Astrocyte (in vitro differentiated cells and primary cell): ENCODE results near the gene ZNF438. TPM values are rescaled to one million over a fixed set of nuclear protein-coding genes. Genes with fewer than 3 reads are reported as not detected.

ENCODE experiments used
- DNase-seq: peaks from one replicate; pipeline ENCODE4 v3.0.0-alpha.2; 2010; ENCODE audit warnings: low read depth
- FAIRE-seq: peaks from 2 replicates; lab custom pipeline; 2011; peaks lifted over from hg19 to GRCh38; lab: Jason Lieb, UNC
- H2AFZ ChIP-seq: 2 replicates; pipeline ENCODE4 v1.6.0; 2012; ENCODE audit warnings: low read depth, low read length, inconsistent platforms
- H3K27ac ChIP-seq: 2 replicates; pipeline ENCODE4 v1.5.1; 2011; ENCODE audit warnings: low read depth, low read length, inconsistent platforms
- H3K27me3 ChIP-seq: 2 replicates; pipeline ENCODE4 v1.6.0; 2011; ENCODE audit warnings: low read length, inconsistent platforms; ENCODE audit not compliant: insufficient read depth
- H3K36me3 ChIP-seq: 2 replicates; pipeline ENCODE4 v1.5.1; 2011; ENCODE audit warnings: low read length, inconsistent platforms; ENCODE audit not compliant: insufficient read depth
- H3K4me1 ChIP-seq: 2 replicates; pipeline ENCODE4 v1.5.1; 2011; ENCODE audit warnings: low read length, inconsistent platforms; ENCODE audit not compliant: insufficient read depth
- H3K4me2 ChIP-seq: 2 replicates; pipeline ENCODE4 v1.6.0; 2012; ENCODE audit warnings: low read length, inconsistent platforms
- H3K4me3 ChIP-seq: 2 replicates; pipeline ENCODE4 v1.5.1; 2011; ENCODE audit warnings: low read depth, mild to moderate bottlenecking, low read length, inconsistent platforms; ENCODE audit not compliant: insufficient read depth
- H3K79me2 ChIP-seq: 2 replicates; pipeline ENCODE4 v1.6.0; 2012; ENCODE audit warnings: mild to moderate bottlenecking, low read length, inconsistent platforms; ENCODE audit not compliant: insufficient read depth
- H3K9ac ChIP-seq: 2 replicates; pipeline ENCODE4 v1.6.0; 2012; ENCODE audit warnings: mild to moderate bottlenecking, low read length, inconsistent platforms
- H3K9me3 ChIP-seq: 2 replicates; pipeline ENCODE4 v1.5.1; 2012; ENCODE audit warnings: low read depth, mild to moderate bottlenecking, low read length, inconsistent platforms; ENCODE audit not compliant: insufficient read depth
- H4K20me1 ChIP-seq: 2 replicates; pipeline ENCODE4 v1.6.0; 2012; ENCODE audit warnings: low read length, inconsistent platforms; ENCODE audit not compliant: insufficient read depth
- H3K27ac Mint-ChIP-seq: one replicate; pipeline ENCODE4 v1.8.0; 2021; ENCODE audit warnings: mild to moderate bottlenecking, mixed read lengths; ENCODE audit not compliant: unreplicated experiment
- H3K27me3 Mint-ChIP-seq: one replicate; pipeline ENCODE4 v1.8.0; 2021; ENCODE audit warnings: low read depth, mixed read lengths; ENCODE audit not compliant: unreplicated experiment
- H3K36me3 Mint-ChIP-seq: one replicate; pipeline ENCODE4 v1.8.0; 2021; ENCODE audit warnings: low read depth, mixed read lengths; ENCODE audit not compliant: unreplicated experiment
- H3K4me1 Mint-ChIP-seq: one replicate; pipeline ENCODE4 v1.8.0; 2021; ENCODE audit warnings: low read depth, mixed read lengths; ENCODE audit not compliant: unreplicated experiment
- H3K4me3 Mint-ChIP-seq: one replicate; pipeline ENCODE4 v1.8.0; 2021; ENCODE audit warnings: mild to moderate bottlenecking, moderate library complexity, mixed read lengths; ENCODE audit not compliant: unreplicated experiment
- H3K9me3 Mint-ChIP-seq: one replicate; pipeline ENCODE4 v1.8.0; 2021; ENCODE audit warnings: mild to moderate bottlenecking, mixed read lengths; ENCODE audit not compliant: unreplicated experiment
- EZH2 ChIP-seq: IDR thresholded peaks from 2 replicates; pipeline ENCODE4 v1.6.1; 2012; ENCODE audit warnings: mild to moderate bottlenecking, low read length, inconsistent platforms; ENCODE audit not compliant: insufficient read depth
- total RNA-seq: library from RNA; stranded (reverse); gene quantifications from 2 replicates; pipeline ENCODE4 v1.2.1, GENCODE V29; 2021
- TF ChIP-seq, protein P1 (sequence below): IDR thresholded peaks from 2 replicates; pipeline ENCODE4 v1.5.1; 2011; ENCODE audit warnings: low read depth, mild to moderate bottlenecking, inconsistent platforms, low read length, moderate library complexity; ENCODE audit not compliant: insufficient read depth

The ZNF438 gene
- total RNA-seq, 1 donor from 2014 or later, result 2.2 TPM

DNA sequence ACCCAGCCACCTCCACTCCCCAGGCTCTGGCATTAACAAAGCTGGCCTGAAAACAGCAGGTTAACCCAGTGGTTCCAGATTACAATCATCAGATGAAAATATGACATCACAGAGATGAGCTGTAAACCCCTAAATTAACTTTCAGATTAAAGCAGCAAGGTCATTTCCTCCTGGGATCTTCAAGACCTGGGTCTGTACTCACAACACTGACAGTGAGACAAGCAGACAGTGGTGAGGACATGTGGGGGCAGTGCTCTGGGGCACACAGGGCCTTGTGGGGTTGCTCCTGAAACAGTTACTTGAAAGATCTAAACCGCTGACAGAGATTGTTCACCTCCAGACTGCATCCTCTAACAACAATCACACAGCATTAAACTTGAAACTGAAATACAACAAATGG, 134.1 kb downstream of the ZNF438 start:
- no peak for DNase-seq
- no peak overlapping the region for H3K4me3 Mint-ChIP-seq
- peaks cover 8% of the 10 kb centered on the region for H3K36me3 Mint-ChIP-seq
- H3K27me3 Mint-ChIP-seq, result no peaks in the 10 kb centered on the region
- Histone ChIP-seq H3K9me3 (no peaks in the 10 kb centered on the region), H3K4me3 (no peak overlapping the region), H4K20me1 (no peaks in the 10 kb centered on the region), H3K4me1 (no peaks in the 10 kb centered on the region), H3K9ac (no peak overlapping the region), H3K4me2 (no peak overlapping the region), H3K27me3 (no peaks in the 10 kb centered on the region), H3K36me3 (peaks cover 3% of the 10 kb centered on the region), H3K79me2 (no peaks in the 10 kb centered on the region), H3K27ac (no peak overlapping the region), H2AFZ (no peak overlapping the region)
- no peak for FAIRE-seq
- H3K4me1 Mint-ChIP-seq, result no peaks in the 10 kb centered on the region
- H3K9me3 Mint-ChIP-seq, result no peaks in the 10 kb centered on the region
- TF ChIP-seq EZH2, result no peak
- TF ChIP-seq, protein P1, sequence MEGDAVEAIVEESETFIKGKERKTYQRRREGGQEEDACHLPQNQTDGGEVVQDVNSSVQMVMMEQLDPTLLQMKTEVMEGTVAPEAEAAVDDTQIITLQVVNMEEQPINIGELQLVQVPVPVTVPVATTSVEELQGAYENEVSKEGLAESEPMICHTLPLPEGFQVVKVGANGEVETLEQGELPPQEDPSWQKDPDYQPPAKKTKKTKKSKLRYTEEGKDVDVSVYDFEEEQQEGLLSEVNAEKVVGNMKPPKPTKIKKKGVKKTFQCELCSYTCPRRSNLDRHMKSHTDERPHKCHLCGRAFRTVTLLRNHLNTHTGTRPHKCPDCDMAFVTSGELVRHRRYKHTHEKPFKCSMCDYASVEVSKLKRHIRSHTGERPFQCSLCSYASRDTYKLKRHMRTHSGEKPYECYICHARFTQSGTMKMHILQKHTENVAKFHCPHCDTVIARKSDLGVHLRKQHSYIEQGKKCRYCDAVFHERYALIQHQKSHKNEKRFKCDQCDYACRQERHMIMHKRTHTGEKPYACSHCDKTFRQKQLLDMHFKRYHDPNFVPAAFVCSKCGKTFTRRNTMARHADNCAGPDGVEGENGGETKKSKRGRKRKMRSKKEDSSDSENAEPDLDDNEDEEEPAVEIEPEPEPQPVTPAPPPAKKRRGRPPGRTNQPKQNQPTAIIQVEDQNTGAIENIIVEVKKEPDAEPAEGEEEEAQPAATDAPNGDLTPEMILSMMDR, result no peak
- no peak overlapping the region for H3K27ac Mint-ChIP-seq

DNA sequence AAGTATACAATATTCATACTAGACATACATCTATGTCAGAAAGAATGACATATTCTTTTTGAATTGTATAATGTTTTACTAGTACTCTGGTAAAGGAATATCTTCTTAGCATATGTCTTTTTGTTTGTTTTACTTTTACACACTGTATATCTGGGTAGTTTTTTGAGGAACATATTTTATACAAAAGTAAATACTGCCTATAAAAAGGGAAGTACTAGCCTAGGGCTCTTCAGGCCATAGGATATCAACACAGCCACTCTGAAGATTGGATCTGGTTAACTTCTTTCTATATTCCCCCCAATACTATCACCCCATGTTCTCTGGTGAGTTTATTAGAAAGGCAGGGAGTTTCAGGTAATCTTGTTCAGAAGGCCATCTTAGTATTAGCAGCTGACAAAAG, 134.6 kb downstream of the ZNF438 start:
- Mint-ChIP-seq H3K4me3 (no peak overlapping the region), H3K27me3 (no peaks in the 10 kb centered on the region), H3K9me3 (no peaks in the 10 kb centered on the region), H3K36me3 (peaks cover 8% of the 10 kb centered on the region), H3K27ac (no peak overlapping the region), H3K4me1 (no peaks in the 10 kb centered on the region)
- Histone ChIP-seq H3K27ac (no peak overlapping the region), H4K20me1 (no peaks in the 10 kb centered on the region), H3K9ac (no peak overlapping the region), H2AFZ (no peak overlapping the region), H3K4me2 (no peak overlapping the region), H3K9me3 (no peaks in the 10 kb centered on the region), H3K4me3 (no peak overlapping the region), H3K27me3 (no peaks in the 10 kb centered on the region), H3K79me2 (no peaks in the 10 kb centered on the region), H3K36me3 (peaks cover 3% of the 10 kb centered on the region), H3K4me1 (no peaks in the 10 kb centered on the region)
- FAIRE-seq (no peak), DNase-seq (no peak)
- TF ChIP-seq, protein P1, result no peak
- no peak for TF ChIP-seq EZH2

DNA sequence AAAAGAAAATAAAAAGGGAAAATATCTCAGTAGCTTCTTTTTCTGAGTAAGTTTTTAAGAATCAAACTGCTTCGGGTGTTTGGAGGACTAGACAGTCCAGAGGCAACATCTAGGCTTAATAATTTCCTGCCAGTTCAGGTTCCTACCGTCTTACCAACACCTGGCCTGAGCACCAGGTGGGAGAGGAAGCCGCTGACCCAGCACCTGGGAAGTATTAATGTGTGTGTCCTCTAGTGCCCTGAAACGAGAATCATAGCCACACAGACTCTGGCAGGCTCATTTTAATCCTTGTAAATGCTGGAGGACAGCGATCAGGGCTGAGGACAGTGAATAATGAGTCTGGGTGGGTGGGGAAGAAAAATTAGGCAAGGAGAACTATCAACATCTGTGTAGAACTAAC, 137.4 kb downstream of the ZNF438 start:
- H3K36me3 ChIP-seq, result no peaks in the 10 kb centered on the region
- H3K4me3 ChIP-seq, result no peak overlapping the region
- DNase-seq, result no peak
- no peak for FAIRE-seq
- H3K9ac ChIP-seq, result no peak overlapping the region
- TF ChIP-seq, protein P1, result no peak
- no peak for TF ChIP-seq EZH2
- no peak overlapping the region for H3K27ac Mint-ChIP-seq
- no peak overlapping the region for H2AFZ ChIP-seq
- no peak overlapping the region for H3K4me2 ChIP-seq
- H3K4me1 Mint-ChIP-seq, result no peaks in the 10 kb centered on the region
- H3K4me1 ChIP-seq, result no peaks in the 10 kb centered on the region
- no peaks in the 10 kb centered on the region for H3K27me3 Mint-ChIP-seq
- H3K9me3 Mint-ChIP-seq, result no peaks in the 10 kb centered on the region
- no peak overlapping the region for H3K4me3 Mint-ChIP-seq
- H3K9me3 ChIP-seq, result no peaks in the 10 kb centered on the region
- H4K20me1 ChIP-seq, result no peaks in the 10 kb centered on the region
- H3K79me2 ChIP-seq, result no peaks in the 10 kb centered on the region
- no peak overlapping the region for H3K27ac ChIP-seq
- H3K36me3 Mint-ChIP-seq, result peaks cover 2% of the 10 kb centered on the region
- no peaks in the 10 kb centered on the region for H3K27me3 ChIP-seq
